ENCODE data around the gene ZNF366.

DNA sequence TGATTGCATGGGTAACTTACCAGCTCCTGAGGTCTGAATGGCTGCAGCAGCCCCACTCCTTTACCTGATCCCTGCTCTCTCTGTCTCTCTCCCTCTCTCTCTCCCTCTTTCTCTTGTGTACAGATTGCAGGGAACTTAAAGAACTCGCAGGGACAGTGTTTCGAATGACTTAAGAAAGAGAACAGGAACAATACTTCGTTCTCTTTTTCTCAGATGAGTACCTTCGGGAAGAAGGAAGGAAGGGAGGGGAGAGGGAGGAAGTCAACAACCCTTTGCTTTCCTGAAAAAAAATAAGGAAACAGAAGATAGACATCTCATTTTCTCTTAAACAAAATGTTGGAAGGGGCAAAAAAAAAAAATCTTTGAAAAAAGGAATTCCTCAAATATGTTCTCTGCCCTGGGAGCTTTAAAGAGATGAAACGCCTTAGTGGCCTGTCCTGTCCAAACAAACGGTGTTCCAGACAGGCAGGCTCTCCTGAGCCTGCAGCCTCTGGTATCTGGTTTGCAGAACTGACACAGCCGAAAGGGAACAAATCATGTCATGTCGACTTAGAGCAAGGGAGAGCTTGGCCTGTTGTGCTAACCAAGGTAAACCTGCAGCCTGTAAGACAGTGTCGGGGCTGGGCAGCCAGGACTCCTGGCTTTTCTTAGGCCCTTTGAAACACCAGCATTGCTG lies at the start of gene ZNF366:
- TF ChIP-seq POLR2A (IDR thresholded peaks at IDR 0.05; ENCODE audit: low read depth, low read length) (no peak), POLR2AphosphoS5 (IDR thresholded peaks at IDR 0.05; ENCODE audit: low read depth, low read length) (no peak), TAF1 (IDR thresholded peaks at IDR 0.05; ENCODE audit: low read depth, low read length) (no peak), SPI1 (IDR thresholded peaks at IDR 0.05; ENCODE audit: low read depth, low read length) (0 out of 2 replicates have a peak, but pooled peaks have one; percentile 1), POU2F2 (IDR thresholded peaks at IDR 0.05; ENCODE audit: low read depth, low read length) (no peak), PAX5 (IDR thresholded peaks at IDR 0.05; ENCODE audit: insufficient read depth, low read length, severe bottlenecking) (no peak)
